ENCODE measurements around the gene INHBB.

Gene INHBB

DNA sequence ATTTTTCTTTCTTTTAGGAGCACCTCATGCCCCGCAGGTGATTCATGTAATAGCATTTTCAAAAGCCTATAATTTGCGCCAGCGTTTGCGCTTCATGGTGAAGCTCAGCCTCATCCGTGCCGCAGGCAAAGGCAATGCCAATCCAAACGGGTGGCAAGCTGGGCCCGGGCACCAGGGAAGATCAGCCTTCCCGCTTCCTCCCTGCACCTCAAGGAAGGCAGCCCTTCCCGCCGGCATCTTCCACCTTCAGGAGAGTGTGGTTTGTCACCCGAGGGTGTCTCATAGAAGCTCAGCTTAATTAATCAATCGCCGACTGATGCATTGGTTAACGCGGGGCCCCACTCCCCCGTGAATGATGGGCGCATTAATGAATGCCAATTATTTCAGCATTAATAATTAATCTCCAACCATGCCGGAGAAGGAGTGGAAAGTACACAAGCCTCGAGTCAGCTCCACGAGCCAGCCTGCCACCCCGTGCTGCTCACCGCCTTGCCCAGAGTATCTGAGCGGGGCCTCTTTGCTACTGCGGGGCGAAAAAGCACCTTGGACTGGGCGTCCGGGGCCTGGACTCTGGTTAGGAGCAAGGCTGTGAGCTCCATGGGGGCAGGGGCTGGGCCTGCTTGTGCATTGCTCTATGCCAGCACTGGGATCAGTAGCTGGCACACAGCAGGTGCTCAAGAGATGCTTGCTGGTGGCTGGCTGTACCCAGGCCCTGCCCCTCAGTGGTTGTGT is 13.0 kb downstream of the INHBB start:
- DNase-seq (ENCODE audit: low spot score), result no peak

DNA sequence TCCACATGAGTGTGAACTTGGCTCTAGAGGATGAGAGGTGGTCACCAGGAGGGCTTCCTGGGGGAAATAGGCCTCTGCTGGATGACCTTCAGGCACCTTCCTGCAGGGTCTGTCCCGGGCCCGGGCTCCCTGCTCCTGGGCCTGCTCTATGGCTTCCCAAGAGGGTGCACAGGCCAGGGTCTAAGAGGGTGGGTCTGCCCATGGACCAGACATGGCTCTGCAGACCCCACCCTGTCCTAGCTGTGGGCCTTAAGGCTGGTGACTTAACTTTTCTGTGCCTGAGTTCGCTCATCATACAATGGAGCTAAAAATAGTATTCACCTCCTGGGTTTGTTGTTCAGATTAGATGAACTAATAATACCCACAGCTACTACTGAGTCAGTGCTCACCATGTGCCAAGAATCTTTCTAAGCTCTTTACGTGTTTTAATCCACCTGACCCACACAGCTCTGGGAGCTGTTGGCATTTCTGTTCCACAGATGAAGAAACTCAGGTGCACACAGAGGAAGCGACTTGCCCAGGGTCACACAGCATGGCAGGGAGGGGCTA is 14.4 kb downstream of the INHBB start:
- DNase-seq (ENCODE audit: low spot score), result no peak

DNA sequence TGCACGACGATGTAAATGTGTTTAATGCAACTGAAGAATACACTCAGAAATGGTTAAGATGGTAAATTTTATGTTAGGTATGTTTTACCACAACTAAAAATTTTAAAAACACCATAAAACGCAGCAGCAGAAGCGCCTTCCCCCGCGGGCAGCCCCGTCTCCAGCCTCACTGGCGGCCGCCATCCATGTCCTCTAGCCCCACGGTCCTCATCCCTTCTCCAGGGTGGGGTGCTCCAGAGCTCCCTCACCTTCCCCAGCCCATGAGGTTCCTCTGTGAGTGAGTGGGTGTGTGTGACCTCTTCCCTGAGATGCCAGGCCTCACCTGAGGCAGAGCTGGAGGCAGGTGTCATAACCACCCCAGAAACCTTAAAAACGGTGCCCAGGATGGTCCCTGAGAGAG is 17.0 kb downstream of the INHBB start:
- no peak for DNase-seq (ENCODE audit: low spot score)

DNA sequence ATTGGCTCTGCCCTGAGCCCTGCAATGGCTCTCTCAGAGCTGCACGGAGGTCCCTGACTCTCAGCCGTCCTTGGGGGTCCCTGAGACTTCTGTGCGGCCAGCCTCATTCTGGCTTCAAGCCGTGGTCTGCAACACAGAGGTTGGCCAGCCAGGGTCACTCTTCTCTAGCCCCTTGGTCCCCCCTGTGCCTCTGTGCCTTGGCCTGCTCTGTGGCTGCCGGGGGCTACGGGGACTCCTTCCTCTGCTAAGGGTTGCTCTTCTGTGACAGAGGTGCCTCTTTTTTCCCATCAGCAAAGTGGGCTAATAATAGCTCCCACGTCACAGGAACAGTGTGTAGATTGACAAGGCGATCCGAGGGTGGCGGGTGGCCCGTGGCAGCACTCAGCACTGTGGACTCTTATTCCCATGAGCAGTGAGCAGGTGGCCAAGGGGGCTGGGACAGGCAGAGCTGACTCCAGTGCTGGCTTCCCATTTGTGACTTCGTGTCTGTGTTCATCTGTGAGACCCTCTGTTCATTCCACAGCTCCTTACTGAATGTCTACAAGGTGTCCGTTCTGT is 19.4 kb downstream of the INHBB start:
- no peak for DNase-seq (ENCODE audit: low spot score)

DNA sequence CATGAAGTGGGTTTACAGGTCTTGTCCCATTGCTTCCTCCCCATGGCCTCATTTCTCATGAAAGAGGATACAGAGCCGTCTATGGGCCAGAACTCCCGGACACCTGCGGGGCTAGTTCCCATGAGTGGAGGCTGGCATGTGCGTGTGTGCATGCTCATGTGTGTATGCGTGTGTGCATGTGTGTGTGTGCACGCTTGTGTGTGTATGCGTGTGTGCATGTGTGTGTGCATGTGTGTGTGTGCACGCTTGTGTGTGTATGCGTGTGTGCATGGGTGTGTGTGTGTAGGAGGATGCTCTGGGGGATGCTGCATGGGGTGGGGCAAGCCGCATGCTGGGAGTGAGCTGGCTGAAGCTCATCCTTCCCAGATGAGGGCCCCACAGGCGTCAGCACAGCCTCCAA is 20.8 kb downstream of the INHBB start:
- no peak for DNase-seq (ENCODE audit: low spot score)

DNA sequence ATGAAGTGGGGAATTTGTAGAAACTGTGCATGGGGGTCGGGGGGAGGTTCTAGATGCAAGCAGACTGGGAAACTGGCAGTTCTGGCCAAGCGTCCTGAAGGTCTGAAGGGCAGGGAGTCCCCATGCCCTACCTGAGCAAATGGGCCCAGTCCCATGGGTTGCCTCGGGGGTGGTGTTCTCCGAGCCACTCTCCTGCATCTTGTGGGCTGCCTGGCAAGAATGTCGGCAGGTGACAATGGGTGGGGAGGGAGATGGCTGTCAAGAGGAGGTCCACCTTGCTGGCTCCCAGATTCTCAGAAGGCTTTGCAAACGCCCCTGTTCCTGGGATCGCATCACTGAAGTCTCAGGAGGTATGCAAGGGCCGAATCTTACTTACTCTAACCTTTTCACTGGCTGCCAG is 21.3 kb downstream of the INHBB start:
- DNase-seq (ENCODE audit: low spot score), result no peak

DNA sequence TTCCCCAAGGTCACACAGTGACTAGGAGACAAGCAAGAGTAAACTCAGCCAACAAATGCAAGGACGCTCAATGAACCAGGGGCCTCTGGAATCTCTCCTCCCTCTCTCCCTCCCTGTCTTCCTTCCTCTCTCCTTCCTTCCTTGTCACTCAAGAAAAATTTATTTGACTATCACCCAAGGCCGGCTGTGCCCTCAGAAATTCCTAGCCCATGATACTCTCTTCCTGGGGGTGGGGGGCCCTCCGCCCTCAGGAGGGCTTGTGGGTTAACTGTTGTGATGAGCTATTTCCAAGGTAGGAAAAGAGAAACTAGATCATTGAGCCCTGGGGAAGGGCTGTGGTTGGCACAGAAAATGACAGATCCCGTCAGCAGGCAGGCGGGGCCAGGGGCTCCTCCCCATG is 21.7 kb downstream of the INHBB start:
- DNase-seq (ENCODE audit: low spot score), result no peak

DNA sequence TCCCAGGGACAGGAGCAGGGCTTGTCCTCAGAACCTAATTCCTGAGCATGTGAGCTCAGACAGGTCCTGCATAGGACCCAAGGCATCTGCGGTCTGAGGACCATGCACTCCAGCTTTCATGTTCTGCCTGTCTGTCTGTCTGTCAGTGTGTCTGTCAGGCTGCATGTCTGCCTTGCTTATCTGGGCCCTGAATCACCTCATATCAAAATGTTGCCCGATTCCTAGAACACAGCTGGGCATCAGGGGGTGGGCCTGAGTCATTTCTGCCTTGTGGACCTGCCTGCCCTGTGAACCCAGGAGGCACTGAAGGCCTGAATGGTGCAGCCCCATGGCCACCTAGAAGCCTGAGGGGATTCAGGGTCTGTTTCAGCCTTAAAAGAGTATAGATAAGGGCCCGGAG is 22.1 kb downstream of the INHBB start:
- DNase-seq (ENCODE audit: low spot score), result no peak

DNA sequence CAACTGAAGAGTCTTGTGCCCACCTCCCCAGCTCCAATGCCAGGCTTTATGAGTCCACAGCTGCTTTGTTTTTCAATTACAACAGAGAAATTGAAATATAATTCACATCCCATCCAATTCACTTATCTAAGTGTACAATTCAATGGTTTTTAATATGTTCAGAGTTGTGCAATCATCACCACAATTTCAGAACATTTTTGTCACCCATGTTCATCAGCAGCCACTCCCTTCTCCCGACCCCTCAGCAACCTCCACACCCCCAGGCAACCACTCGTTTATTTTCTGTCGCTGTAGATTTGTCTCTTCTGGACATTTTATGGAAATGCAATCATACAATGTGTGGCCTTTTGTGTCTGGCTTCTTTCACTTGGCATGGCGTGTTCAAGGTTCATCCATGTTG is 23.3 kb downstream of the INHBB start:
- no peak for DNase-seq (ENCODE audit: low spot score)

DNA sequence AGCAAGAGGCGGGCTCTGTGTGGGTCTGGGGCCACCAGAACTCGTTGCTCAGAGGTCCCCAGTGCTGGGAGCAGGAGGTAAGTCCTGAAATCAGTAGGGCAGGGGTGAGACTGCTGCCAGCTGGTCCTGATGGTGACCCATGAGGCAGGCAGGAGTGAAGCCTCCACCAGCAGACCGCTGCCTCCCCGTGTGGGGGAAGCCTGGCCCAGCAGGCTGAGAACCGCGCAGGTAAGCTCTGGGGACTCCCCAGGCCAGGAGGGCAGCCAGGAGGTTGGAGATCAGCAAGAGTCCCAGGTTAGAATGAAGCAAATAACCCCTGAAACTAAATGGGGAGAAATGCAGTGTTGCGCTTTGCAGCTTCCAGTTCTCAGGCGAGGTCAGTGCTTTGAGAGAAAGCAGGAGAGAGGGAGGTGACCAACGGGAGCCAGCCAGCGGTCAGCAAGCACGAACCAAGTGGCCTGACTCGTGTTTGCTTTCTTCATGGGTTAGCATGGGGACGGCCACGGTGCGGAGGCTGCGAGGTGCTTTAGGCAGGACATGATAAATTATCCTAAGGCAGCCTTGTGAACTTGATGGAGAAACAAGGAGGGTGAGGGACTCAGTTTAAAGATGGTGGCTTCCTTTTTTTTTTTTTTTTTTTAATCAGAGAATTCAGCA is 26.2 kb downstream of the INHBB start:
- DNase-seq (ENCODE audit: low spot score), result no peak

DNA sequence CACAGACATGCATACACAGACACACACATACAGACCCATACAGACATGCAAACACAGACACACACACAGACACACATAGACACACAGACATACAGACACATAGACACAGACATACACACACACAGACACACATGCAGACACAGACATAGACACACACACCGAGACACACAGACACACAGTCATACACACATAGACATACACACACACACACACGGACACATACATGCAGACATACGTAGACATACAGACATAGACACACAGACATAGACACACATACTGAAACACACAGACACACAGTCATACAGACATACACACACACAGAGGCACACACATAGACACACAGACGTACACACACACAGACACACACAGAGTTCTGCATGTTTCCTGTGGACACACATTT is 26.9 kb downstream of the INHBB start:
- no peak for DNase-seq (ENCODE audit: low spot score)

DNA sequence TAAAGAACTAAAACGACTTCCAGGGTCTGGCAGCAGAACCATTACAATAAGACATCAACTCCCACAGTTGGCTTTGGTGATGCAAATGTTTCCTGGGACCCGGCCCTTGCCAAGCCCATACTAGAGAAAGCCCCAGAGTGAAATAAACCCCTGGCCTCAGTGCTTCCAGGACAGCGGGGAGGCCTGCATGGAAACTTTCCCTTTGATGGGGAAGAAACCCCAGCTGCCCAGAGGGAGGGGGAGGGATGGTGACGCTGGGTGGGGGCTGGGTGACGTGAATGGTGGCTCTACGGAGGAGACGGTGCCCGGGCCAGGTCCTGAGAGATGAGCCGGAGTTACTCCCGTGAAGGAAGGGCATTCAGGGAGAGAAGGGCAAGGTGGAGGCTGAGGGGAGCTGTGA is 27.5 kb downstream of the INHBB start:
- DNase-seq (ENCODE audit: low spot score), result no peak

DNA sequence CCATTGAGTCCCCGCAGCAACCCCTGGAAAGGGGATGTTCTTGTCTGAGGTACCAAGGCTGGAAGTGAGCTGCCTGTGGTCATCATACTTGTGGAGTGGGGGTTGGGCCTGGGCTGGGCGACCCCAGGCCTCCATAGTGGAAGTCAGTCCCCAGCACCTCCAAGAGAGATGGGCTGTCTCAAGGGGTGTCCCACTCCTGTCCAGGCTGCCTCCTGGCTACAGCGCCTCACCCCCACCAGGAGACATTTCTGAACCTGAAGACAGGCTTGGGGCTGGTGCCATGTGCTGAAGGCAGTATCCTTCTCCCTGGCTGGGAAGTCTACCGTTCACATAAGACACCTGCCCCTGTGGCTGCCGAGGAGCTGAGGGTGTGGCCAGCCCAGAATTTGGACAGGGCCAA is 28.9 kb downstream of the INHBB start:
- no peak for DNase-seq (ENCODE audit: low spot score)

DNA sequence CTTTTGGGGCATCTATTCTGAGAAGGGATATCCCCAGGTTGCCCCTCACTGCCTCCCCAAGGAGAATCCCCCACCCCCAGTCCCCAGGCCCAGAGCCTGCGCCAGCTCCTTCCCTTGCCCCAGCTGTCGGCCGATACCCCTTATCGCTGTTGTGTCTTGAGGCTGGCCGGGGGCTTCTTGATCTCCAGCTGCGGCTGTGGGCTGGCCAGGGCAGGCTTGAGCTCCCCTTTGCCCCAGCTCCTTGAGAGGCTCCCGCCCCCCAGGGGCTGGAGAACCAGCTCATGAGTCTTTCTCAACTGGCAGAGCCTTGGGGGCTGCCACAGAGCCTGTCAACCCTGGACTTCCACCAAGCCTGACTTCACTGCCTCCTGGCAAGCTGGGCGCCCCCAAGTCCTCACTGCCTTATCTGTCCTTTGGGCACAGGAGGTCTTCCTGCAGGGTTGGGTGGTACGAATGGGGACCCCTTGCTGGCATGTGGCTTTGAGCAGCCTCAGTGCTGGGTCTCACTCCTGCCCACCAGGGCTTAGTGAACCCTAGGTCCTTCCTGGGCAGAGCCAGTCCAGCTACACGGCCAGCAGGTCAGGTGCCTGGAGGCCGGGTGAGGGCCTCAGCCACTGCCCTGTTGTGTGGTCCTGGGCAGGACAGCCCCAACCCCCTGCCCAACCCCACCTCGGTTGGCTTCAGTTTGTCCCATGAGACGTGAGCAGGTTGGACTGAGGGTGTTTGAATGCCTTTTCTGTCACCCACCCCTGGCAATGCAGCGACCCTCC is 29.5 kb downstream of the INHBB start:
- no peak for DNase-seq (ENCODE audit: low spot score)

DNA sequence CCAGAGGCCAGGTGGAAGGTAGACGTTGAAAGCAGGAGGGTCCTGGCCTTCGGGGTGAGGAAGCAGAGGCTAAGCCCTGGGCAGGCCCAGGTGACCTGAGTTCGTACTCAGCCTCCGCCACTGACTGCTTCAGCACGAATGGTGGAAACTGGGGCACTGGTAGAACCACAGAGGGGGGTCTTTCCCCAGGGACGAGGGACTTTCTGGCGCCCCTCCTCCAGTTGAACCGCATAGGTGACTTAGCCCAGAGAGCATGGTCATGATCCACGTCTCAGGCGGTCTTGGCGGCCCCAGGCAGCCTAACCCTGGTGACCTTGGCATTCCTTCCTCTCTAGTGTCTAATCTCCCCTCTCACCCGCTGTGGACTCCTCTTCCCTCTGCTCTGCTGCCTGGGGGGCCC is 30.2 kb downstream of the INHBB start:
- no peak for DNase-seq (ENCODE audit: low spot score)

DNA sequence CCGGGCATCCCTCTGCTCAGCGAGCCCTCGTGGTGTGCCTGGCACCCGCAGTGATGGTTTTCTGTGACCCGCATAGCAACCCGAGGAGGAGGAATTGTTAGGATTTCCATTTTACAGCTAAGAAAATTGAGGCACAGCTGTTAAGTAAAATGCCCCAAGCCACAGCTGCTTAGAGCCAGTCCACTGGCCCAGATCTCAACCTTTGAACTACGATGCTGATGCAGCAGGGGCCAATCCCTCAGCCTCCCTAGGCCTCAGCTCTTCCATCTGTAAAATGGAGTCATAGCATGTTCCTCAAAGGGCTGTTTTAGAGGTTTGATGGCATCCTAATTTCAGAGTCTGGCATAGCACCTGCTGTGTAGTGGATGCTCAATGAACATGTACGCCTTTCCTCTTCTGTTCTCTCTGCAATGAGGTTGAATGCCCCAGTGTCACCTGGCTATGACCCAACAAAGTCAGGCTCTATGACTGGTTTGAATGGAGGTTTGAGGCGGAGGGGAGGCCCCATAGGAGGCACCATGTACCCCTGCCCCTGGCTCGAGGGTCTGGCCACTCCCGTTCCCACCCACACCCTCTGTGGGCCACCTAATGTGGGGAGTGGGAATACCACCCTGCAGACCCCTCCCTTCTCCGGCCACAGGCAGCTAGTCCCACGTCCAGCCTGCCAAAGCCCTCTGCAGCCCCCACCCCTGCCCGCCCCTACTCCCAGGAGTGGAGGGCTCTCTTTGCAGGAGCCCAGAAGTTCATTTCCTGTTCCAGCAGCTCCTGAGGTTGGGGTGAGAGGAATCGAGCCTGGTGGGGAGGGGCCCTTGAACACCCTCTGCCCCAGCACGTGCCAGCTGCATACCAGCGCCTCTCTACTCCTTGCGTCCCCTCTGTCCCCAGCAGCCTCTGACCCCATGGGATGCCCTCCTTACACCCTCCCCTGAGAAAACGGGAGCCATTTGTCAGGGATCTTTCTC is 31.0 kb downstream of the INHBB start:
- DNase-seq (ENCODE audit: low spot score), result no peak

DNA sequence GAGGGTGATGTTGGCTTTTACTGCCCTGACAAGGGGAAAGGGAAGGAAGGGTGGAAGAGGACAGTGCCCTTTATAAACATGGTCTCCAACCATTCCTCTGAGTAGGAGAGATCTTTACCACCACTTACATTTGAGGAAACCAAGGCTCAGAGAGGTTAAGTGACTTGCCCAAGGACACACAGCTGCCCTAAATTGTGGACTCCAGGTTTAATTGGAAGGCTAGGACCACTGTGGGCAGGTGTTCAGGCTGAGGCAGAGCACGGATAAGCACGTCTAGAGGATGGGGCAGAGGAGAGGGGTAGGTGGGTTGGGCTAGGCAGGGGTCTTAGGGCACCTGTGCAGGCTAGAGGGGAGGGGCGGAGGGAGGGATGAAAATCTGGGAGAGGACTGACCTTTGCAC is 32.7 kb downstream of the INHBB start:
- DNase-seq (ENCODE audit: low spot score), result no peak

DNA sequence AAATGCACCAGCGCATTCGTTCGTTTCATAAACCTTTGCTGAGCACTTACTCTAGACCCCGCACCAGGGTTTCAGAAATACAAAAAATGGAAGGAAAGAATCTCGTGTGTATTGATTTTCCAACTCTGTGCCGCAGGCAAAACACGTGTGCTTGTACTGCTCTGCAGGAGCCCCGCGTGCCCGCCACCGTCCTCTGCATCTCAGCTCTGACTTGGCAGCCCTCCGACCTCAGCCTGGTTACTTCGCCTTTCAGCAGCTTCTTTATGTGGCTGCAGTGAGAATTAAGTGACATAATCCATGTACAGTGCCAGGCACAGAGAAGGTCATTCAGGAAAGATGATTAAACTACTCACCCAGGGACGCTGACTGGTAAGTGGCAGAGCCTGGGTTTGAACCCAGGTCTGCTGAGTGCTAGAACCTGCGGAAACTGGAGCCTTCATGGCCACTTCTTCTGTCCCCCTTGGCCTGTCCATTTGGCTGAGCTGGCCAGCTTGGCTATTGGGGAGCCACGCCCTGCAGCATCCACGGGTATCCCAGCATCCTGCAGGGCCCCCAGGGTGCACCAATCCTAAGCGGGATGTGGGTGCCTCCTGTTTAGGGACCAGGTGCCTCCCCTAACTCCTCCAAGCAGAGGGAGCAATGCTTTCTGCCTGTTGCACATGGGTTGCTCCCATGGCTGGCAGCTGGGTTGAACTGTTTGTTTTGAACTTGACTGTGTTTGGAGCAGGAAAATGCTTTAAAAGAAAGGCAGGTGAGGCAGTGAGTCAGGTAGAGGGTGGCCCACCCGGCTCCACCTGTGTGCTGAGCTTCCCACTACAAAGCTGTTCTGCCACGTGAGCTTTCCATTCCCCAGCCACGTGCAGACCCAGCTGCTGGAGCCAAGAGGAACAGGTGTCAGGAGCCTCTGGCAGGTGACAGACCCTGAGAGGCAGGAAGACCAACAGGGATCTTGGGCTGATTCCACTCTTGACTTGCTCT is 34.3 kb downstream of the INHBB start:
- DNase-seq (ENCODE audit: low spot score), result no peak

DNA sequence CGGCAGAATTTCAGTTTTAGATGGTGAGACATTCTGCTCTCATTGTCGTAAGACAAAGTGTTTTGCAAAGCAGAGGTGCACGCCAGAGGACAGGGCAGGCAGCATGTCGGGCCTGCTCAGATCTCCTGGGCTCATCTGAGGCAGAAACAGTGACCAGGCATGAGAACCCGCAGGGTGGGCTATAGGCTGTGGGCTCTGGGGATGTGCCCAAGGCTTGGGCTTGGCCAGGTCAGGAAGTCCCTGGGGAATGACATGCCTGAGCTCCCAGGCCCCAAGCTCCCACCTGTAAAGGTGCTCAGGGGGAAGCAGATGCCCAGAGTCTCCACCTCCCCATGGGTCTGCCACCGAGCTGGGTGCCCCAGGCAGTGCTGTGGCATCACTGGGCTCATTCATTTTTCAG is 35.3 kb downstream of the INHBB start:
- DNase-seq (ENCODE audit: low spot score), result no peak

DNA sequence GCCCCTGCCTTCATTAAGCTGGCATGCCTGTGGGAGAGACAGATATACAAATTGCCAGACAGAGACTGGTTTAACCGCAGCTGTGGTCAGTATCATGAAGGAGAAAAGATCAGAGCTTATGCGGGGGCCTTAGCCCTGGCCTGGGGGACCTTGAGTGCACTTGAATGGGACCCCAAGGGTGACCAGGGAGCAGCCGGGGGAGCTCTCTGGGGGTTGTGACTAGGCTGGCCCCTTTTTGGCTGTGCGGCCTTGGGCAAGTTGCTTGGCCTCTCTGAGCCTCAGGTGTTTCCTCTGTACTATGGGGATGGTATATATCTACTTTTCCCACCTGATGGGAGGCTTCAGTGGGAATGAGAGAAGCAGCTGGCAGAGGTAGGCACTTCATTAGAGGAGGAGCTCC is 35.7 kb downstream of the INHBB start:
- DNase-seq (ENCODE audit: low spot score), result no peak
